Activated CD8-positive, alpha-beta memory T cell treated with anti-CD3 and anti-CD28 coated beads, Interleukin-2, amount 50 U/mL, for 24 hours (primary cell): ENCODE data around the gene BATF3.

Source experiments
- DNase-seq: peaks from one replicate; pipeline ENCODE4 v3.0.0-alpha.2; 2020; ENCODE audit errors: extremely low read depth

BATF3 gene

GRCh38 chr1:212703991-212704564 is 4.4 kb upstream of the BATF3 start:
- DNase-seq: no peak

- DNase-seq: no peak
Observed at GRCh38 chr1:212702672-212703071, 3.0 kb upstream of the BATF3 start.

GRCh38 chr1:212701910-212702309 is 2.3 kb upstream of the BATF3 start:
- no peak for DNase-seq

GRCh38 chr1:212700892-212701819 is 1.5 kb upstream of the BATF3 start:
- DNase-seq: no peak

GRCh38 chr1:212700223-212700891 is 717 bp upstream of the BATF3 start:
- no peak for DNase-seq

- no peak for DNase-seq
Observed at GRCh38 chr1:212699104-212699624, 476 bp downstream of the BATF3 start.

- DNase-seq: no peak
Observed at GRCh38 chr1:212698467-212699103, 1.1 kb downstream of the BATF3 start.

GRCh38 chr1:212696721-212697331 is 2.8 kb downstream of the BATF3 start:
- DNase-seq: no peak

- no peak for DNase-seq
Observed at GRCh38 chr1:212692774-212693644, 6.6 kb downstream of the BATF3 start.

GRCh38 chr1:212691561-212692071 is 8.0 kb downstream of the BATF3 start:
- DNase-seq: no peak

- DNase-seq: no peak
Observed at GRCh38 chr1:212690816-212691403, 8.7 kb downstream of the BATF3 start.

GRCh38 chr1:212689758-212690529 is 9.7 kb downstream of the BATF3 start:
- DNase-seq: no peak

- no peak for DNase-seq
Observed at GRCh38 chr1:212689196-212689725, 10.4 kb downstream of the BATF3 start.

GRCh38 chr1:212688341-212689047 is 11.1 kb downstream of the BATF3 start:
- no peak for DNase-seq

GRCh38 chr1:212687811-212688210 is 11.8 kb downstream of the BATF3 start:
- no peak for DNase-seq

- DNase-seq: no peak
Observed at GRCh38 chr1:212686591-212686990, 13.0 kb downstream of the BATF3 start.

- DNase-seq: no peak
Observed at GRCh38 chr1:212686069-212686468, 13.6 kb downstream of the BATF3 start.

GRCh38 chr1:212685429-212685828 is 14.2 kb downstream of the BATF3 start:
- no peak for DNase-seq
